Measurements from ENCODE around the gene MAP2. TPM values are rescaled to one million over a fixed set of nuclear protein-coding genes. Genes with fewer than 3 reads are reported as not detected.
A peak's percentile ranks its signal among the peaks of the same experiment; 100 is the strongest.

MAP2 gene
- total and polyA plus RNA-seq, 2 of the 13 experiments (the other 11 are each of a cell fraction or from before 2014, with no cell fraction given): 0.08 TPM; not detected in 1

- no peak for TF ChIP-seq ZNF691 (CRISPR knock-in tag; IDR thresholded peaks at IDR 0.05; ENCODE audit: borderline replicate concordance, low read depth)
Measured at GRCh38 chr2:209501579-209501978, 77.7 kb downstream of the MAP2 start (continued).

GRCh38 chr2:209505410-209505809 lies 81.6 kb downstream of the MAP2 start:
- Histone ChIP-seq H3K36me3 (replicated peaks in 1 of 2; ENCODE audit: control insufficient read depth in 1 of 2, insufficient read depth in 2 of 2, low read length in 2 of 2) (no peaks in the 10 kb centered on the region), H4K20me1 (ENCODE audit: insufficient read depth, low read length) (no peaks in the 10 kb centered on the region), H3K4me1 (ENCODE audit: insufficient read depth, low read length) (peaks cover 16% of the 10 kb centered on the region), H3K79me2 (ENCODE audit: insufficient read depth, low read length) (no peaks in the 10 kb centered on the region), H3K9me3 (ENCODE audit: low read length) (no peaks in the 10 kb centered on the region), H3K27ac (ENCODE audit: extremely low read length, insufficient read depth, low read length) (no peak overlapping the region), H3K4me2 (ENCODE audit: low read depth, low read length) (no peak overlapping the region), H3K4me3 (replicated peaks in 1 of 3; ENCODE audit: insufficient read depth in 1 of 3, low read depth in 2 of 3, low read length in 3 of 3) (no peak overlapping the region), H3K9ac (ENCODE audit: insufficient read depth, low read depth, low read length) (no peak overlapping the region), H2AFZ (ENCODE audit: low read length) (no peak overlapping the region), H3K27me3 (ENCODE audit: control insufficient read depth in 1 of 2, insufficient read depth in 2 of 2, low read length in 2 of 2) (no peaks in the 10 kb centered on the region)
- 34% methylated on average over 2 of the region's 2 CpGs for WGBS (ENCODE audit: low lambda C conversion rate)
- BruUV-seq (replicated peaks): no TSS peak
- CTCF ChIA-PET (ENCODE audit: low intra/inter-chr PET ratio, low total read pairs): no interaction called here
- POLR2A ChIA-PET: no interaction called here
- FAIRE-seq (no peak), DNase-seq (ENCODE audit: low spot score) (no peak), ATAC-seq (no peak)
- TF ChIP-seq ZNF552 (CRISPR knock-in tag; IDR thresholded peaks at IDR 0.05; ENCODE audit: borderline replicate concordance) (no peak), ZNF367 (CRISPR knock-in tag; IDR thresholded peaks at IDR 0.05; ENCODE audit: borderline replicate concordance) (no peak), SP1 (IDR thresholded peaks at IDR 0.05) (no peak), SP1 (CRISPR knock-in tag; IDR thresholded peaks at IDR 0.05) (no peak), HHEX (CRISPR knock-in tag; IDR thresholded peaks at IDR 0.05) (no peak), ZBTB7B (CRISPR knock-in tag; IDR thresholded peaks at IDR 0.05) (no peak), PHF8 (CRISPR knock-in tag; IDR thresholded peaks at IDR 0.05) (no peak)
- intact Hi-C loops (cut with micrococcal nuclease; ENCODE audit: unreplicated experiment): no loop called here
- in situ Hi-C loops (cut with HindIII; ENCODE audit: extremely low pct_ligation_motif_present, low pct_unique_long_range_greater_than_20kb): no loop called here

GRCh38 chr2:209508255-209508654 lies 84.4 kb downstream of the MAP2 start:
- no TSS peak for BruUV-seq (replicated peaks)
- no peaks in the 10 kb centered on the region for H3K27me3 ChIP-seq (ENCODE audit: control insufficient read depth in 1 of 2, insufficient read depth in 2 of 2, low read length in 2 of 2)
- H3K36me3 ChIP-seq (replicated peaks in 1 of 2; ENCODE audit: control insufficient read depth in 1 of 2, insufficient read depth in 2 of 2, low read length in 2 of 2): no peaks in the 10 kb centered on the region
- no peak overlapping the region for H3K9ac ChIP-seq (ENCODE audit: insufficient read depth, low read depth, low read length)
- FAIRE-seq (no peak), ATAC-seq (peak; percentile 89), DNase-seq (ENCODE audit: low spot score) (peak; percentile 73)
- no peaks in the 10 kb centered on the region for H3K79me2 ChIP-seq (ENCODE audit: insufficient read depth, low read length)
- ChIA-PET POLR2A (no interaction called here), CTCF (ENCODE audit: low intra/inter-chr PET ratio, low total read pairs) (no interaction called here)
- no peaks in the 10 kb centered on the region for H4K20me1 ChIP-seq (ENCODE audit: insufficient read depth, low read length)
- H3K4me2 ChIP-seq (ENCODE audit: low read depth, low read length): 0 out of 2 replicates have a peak overlapping the region, but pooled peaks have one; percentile 14
- H3K9me3 ChIP-seq (ENCODE audit: low read length): no peaks in the 10 kb centered on the region
- H3K4me1 ChIP-seq (ENCODE audit: insufficient read depth, low read length): peaks cover 16% of the 10 kb centered on the region
- H3K27ac ChIP-seq (ENCODE audit: extremely low read length, insufficient read depth, low read length): no peak overlapping the region
- in situ Hi-C loops (cut with HindIII; ENCODE audit: extremely low pct_ligation_motif_present, low pct_unique_long_range_greater_than_20kb): no loop called here
- H2AFZ ChIP-seq (ENCODE audit: low read length): no peak overlapping the region
- no peak overlapping the region for H3K4me3 ChIP-seq (replicated peaks in 1 of 3; ENCODE audit: insufficient read depth in 1 of 3, low read depth in 2 of 3, low read length in 3 of 3)
- intact Hi-C loops (cut with micrococcal nuclease; ENCODE audit: unreplicated experiment): no loop called here
- TF ChIP-seq THRA (CRISPR knock-in tag; IDR thresholded peaks at IDR 0.05; ENCODE audit: borderline replicate concordance): no peak
- TF ChIP-seq JDP2 (CRISPR knock-in tag; IDR thresholded peaks at IDR 0.05; ENCODE audit: borderline replicate concordance): no peak
- no peak for TF ChIP-seq ZBTB20 (CRISPR knock-in tag; IDR thresholded peaks at IDR 0.05; ENCODE audit: borderline replicate concordance, low read depth)
- TF ChIP-seq ERF (CRISPR knock-in tag; IDR thresholded peaks at IDR 0.05): no peak
- no peak for TF ChIP-seq ZFP37 (CRISPR knock-in tag; IDR thresholded peaks at IDR 0.05; ENCODE audit: borderline replicate concordance)
- no peak for TF ChIP-seq KMT2A (CRISPR knock-in tag; IDR thresholded peaks at IDR 0.05)
- TF ChIP-seq NR2F2 (IDR thresholded peaks at IDR 0.05; ENCODE audit: borderline replicate concordance, low read depth): no peak
- TF ChIP-seq ZNF652 (CRISPR knock-in tag; IDR thresholded peaks at IDR 0.05; ENCODE audit: borderline replicate concordance, low read depth): peak; percentile 98
- no peak for TF ChIP-seq POLR2AphosphoS2 (IDR thresholded peaks at IDR 0.05; ENCODE audit: low read depth, low read length)
- no peak for TF ChIP-seq BRCA1 (CRISPR knock-in tag; IDR thresholded peaks at IDR 0.05)

All from HepG2 (cell line).